Activated gamma-delta T cell treated with anti-CD3 and anti-CD28 coated beads, Interleukin-2, amount 50 U/mL, for 16 hours (primary cell): Measurements from ENCODE around the gene NEDD4L.
"Not testable (repeated sequence)": the region's sequence is repeated elsewhere in the genome, so short reads cannot be mapped to it uniquely, and the experiment has no call there.

Experiments used
- DNase-seq: peaks from one replicate; pipeline ENCODE4 v3.0.0-alpha.2; 2020; ENCODE audit warnings: low read depth

NEDD4L gene

GRCh38 chr18:58027341-58027740 is 16.7 kb upstream of the NEDD4L start:
- DNase-seq = no peak

- no peak for DNase-seq
These were observed 15.8 kb upstream of the NEDD4L start for GRCh38 chr18:58028109-58028784.

GRCh38 chr18:58032233-58032632 is 11.8 kb upstream of the NEDD4L start:
- no peak for DNase-seq

GRCh38 chr18:58033216-58033615 is 10.8 kb upstream of the NEDD4L start:
- DNase-seq = no peak

- no peak for DNase-seq
These were observed 9.7 kb upstream of the NEDD4L start for GRCh38 chr18:58034370-58034769.

GRCh38 chr18:58037163-58037562 is 6.9 kb upstream of the NEDD4L start:
- DNase-seq = no peak

- no peak for DNase-seq
These were observed 6.0 kb upstream of the NEDD4L start for GRCh38 chr18:58038063-58038462.

GRCh38 chr18:58041633-58042032 is 2.4 kb upstream of the NEDD4L start:
- DNase-seq = no peak

- DNase-seq = no peak
These were observed 1.1 kb upstream of the NEDD4L start for GRCh38 chr18:58042826-58043490.

GRCh38 chr18:58044370-58045241 is 580 bp downstream of the NEDD4L start:
- DNase-seq = peak; percentile 26

- peak; percentile 5 for DNase-seq
These were observed 1.4 kb downstream of the NEDD4L start for GRCh38 chr18:58045242-58046092.

- DNase-seq = no peak
These were observed 2.2 kb downstream of the NEDD4L start for GRCh38 chr18:58046093-58046793.

- no peak for DNase-seq
These were observed 2.9 kb downstream of the NEDD4L start for GRCh38 chr18:58046794-58047555.

GRCh38 chr18:58047556-58047882 is 3.5 kb downstream of the NEDD4L start:
- no peak for DNase-seq

GRCh38 chr18:58048081-58048642 is 4.1 kb downstream of the NEDD4L start:
- no peak for DNase-seq

GRCh38 chr18:58049000-58049688 is 5.1 kb downstream of the NEDD4L start:
- DNase-seq = no peak

GRCh38 chr18:58050963-58051362 is 6.9 kb downstream of the NEDD4L start:
- DNase-seq = not testable (repeated sequence)

- no peak for DNase-seq
These were observed 7.9 kb downstream of the NEDD4L start for GRCh38 chr18:58051765-58052460.

- DNase-seq = no peak
These were observed 8.9 kb downstream of the NEDD4L start for GRCh38 chr18:58052960-58053359.
